SK-N-SH (cell line): ENCODE results near the gene LRRC25.

Experiments used
- POLR2AphosphoS5 ChIP-seq: IDR thresholded peaks from 2 replicates; pipeline ENCODE4 v1.6.1; 2012; ENCODE audit warnings: low read depth, low read length
- TAF1 ChIP-seq: IDR thresholded peaks from 2 replicates; pipeline ENCODE4 v1.6.1; 2012; ENCODE audit warnings: low read depth, mild to moderate bottlenecking, low read length, moderate library complexity, borderline replicate concordance
- TF ChIP-seq, protein P1 (sequence below): IDR thresholded peaks from 2 replicates; pipeline ENCODE4 v1.4.0; 2012; ENCODE audit warnings: low read depth
- TF ChIP-seq, protein P2 (sequence below): fragments of 200-600 bp; sonication (generic); IDR thresholded peaks from 2 replicates; pipeline ENCODE4 v1.6.1; 2017; ENCODE audit warnings: antibody characterized with exemption, mild to moderate bottlenecking, moderate library complexity

DNA sequence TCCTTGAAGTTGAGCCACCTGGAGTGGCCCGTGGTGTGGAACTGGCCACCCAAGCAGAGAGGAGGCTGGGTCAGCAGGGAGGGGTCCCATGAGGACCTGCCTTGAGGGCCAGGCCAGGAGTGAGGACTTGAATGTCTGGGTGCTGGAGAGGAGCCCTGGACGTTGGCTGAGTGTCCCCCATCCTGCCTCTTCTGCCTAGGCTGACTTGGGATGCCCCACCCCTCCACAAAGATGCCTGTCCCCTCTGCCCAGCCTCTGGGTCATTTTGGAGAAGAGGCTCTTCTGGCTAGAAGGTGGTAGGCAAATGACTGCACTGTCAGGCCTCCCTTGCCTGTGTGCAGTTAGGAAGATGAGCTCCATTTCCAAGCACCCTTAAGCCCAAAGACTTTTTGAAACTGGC lies 23.5 kb upstream of the LRRC25 start:
- TF ChIP-seq, protein P1, sequence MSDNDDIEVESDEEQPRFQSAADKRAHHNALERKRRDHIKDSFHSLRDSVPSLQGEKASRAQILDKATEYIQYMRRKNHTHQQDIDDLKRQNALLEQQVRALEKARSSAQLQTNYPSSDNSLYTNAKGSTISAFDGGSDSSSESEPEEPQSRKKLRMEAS = no peak
- TF ChIP-seq TAF1 (no peak), POLR2AphosphoS5 (no peak)
- TF ChIP-seq, protein P2, sequence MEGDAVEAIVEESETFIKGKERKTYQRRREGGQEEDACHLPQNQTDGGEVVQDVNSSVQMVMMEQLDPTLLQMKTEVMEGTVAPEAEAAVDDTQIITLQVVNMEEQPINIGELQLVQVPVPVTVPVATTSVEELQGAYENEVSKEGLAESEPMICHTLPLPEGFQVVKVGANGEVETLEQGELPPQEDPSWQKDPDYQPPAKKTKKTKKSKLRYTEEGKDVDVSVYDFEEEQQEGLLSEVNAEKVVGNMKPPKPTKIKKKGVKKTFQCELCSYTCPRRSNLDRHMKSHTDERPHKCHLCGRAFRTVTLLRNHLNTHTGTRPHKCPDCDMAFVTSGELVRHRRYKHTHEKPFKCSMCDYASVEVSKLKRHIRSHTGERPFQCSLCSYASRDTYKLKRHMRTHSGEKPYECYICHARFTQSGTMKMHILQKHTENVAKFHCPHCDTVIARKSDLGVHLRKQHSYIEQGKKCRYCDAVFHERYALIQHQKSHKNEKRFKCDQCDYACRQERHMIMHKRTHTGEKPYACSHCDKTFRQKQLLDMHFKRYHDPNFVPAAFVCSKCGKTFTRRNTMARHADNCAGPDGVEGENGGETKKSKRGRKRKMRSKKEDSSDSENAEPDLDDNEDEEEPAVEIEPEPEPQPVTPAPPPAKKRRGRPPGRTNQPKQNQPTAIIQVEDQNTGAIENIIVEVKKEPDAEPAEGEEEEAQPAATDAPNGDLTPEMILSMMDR = no peak
